DMS153 treated with DMSO at 0.1 percent for 48 hours (cell line): ENCODE measurements around the gene ADISSP.

Experiments
- DNase-seq: peaks from one replicate; lab custom pipeline; 2025; ENCODE audit not compliant: unreplicated experiment; lab: John Stamatoyannopoulos, UW

Gene ADISSP

DNA sequence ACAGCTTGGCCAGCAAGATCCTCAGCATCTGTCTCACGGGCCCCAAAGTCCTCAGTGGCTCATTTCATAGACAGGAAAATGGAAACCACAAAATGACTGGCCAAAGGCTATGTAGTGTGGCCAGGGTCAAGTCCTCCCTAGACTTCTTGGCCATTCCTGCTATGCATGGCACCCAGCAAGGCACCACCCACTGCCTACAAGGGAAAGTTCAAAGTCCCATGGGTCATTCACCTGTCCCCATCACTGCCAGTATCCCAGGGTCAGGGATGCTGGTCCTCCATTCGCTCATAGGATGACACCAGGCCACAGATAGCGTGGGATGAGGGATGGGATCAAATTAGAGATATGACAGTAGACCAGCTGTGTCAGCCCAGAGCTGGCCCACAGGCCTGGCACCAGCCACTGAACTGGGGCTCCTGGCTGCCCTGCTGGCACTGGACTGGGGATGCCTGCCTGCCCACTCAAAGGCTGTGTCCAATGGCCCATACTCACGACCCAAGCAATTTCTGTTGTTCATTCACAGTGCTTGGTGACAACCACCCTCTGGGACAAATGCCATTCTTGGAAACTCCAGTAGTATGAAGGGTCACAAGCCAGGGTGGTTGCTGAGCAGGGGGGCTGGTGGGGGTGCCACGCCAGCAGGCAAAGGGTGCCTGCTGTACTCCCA, 11.6 kb downstream of the ADISSP start:
- DNase-seq = no peak

DNA sequence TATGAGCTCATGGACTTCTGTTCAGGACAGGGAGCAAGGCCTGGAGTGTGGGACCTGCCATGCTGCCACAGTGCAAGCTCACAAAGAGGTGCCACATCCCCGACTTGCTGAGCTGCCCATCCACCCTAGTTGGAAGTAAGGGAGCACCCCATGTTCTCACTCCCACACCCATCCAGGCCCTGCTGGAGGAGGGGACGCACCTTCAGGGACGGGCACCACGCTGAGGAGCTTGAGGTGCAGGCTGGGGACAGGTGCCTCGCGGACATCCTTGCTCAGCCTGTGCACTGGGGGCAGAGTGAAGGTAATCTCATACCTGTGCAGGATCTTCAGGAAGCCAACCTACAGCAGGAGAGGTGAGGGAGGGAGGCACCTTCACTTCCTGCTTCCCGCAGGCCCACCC, 12.3 kb downstream of the ADISSP start:
- DNase-seq = no peak

DNA sequence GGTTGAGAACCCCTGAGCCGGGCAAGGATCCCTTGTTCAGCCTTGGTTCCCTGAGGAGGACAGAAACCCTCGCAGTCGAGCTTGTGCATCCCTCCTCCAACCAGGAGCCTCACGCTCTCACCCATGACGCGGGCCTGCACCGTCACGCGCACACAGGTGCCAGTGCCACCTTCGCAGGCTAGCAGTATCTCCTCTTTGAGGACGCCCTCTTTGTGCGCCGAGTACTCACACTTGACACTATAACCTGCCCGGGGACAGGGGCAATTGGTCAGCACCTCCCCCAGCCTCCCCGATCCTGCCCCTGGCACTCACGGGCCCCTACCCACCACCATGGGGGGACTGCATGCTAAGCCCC, 13.3 kb downstream of the ADISSP start:
- no peak for DNase-seq

DNA sequence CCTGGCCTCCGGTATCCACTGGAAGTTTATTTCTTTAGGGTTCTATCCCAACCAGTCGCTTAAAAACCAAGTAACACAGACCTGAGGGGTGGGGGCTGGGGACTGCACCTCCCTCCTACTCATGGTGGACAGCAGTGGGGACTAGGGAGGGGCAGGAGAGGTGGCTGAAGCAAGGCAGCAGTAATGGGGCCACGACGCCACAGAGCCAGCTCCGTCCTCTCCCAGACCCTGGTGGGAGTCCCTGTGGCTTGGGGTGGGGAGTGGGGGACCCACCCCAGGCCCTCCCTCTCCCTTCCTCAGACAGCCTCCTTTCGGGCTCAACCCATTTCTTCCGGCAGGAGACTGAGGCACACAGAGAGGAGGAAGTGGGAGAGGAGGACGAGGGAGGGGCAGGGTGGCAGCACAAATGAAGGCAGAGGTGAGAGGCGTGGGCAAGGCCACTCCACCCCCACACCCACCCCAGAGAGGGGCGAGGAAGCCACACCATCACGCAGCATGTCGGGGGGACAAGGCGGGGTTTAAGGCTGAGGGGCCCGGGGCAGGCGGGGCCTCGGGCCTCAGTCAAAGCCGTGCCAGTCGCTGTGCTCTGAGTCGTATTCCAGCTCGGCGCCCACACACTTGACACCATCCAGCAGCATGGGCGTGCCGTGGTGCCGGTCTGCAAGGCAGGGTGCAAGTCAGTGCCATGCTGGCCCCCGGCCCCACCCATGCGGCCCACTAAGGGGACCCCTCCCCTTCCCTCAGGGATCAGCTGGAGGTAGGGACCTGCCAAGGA, 13.9 kb downstream of the ADISSP start:
- no peak for DNase-seq

DNA sequence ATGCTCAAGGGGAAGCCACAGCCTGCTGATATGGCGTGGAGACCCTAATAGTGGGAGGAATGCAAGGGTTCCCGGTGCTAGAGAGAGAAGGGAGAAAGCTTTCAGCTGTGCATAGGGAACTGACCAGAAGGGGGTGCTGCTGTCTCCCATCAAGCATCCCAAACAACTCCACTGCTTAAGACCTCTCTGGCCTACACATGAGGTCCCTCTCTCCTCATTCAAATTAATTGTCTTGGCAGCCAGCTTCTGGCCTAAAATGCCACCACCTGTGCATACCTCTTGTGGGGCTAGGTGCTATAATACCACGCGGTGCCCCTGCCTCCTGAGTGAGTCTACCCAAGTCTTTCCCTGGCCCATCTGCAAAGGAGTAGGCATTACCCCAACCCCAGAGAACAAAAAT, 14.5 kb downstream of the ADISSP start:
- DNase-seq = peak; percentile 56

DNA sequence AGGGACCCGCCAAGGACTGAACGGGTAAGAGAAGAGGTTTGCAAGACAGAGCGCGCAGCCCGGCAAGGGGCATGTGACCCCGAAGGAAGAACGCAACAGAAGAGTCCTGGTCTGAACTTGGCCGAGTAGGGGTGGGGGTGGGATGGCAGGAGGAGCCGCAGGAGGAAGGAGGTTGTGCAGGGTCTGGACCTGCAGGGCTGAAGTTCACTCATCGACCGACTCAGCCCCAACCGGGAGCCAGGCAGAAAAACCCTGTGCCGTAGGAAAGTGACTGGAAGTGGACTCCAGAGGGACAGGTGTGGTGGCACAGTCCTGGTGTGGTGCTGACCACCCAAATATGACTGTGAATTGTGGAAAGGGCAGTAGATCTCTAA, 15.2 kb downstream of the ADISSP start:
- DNase-seq = no peak

DNA sequence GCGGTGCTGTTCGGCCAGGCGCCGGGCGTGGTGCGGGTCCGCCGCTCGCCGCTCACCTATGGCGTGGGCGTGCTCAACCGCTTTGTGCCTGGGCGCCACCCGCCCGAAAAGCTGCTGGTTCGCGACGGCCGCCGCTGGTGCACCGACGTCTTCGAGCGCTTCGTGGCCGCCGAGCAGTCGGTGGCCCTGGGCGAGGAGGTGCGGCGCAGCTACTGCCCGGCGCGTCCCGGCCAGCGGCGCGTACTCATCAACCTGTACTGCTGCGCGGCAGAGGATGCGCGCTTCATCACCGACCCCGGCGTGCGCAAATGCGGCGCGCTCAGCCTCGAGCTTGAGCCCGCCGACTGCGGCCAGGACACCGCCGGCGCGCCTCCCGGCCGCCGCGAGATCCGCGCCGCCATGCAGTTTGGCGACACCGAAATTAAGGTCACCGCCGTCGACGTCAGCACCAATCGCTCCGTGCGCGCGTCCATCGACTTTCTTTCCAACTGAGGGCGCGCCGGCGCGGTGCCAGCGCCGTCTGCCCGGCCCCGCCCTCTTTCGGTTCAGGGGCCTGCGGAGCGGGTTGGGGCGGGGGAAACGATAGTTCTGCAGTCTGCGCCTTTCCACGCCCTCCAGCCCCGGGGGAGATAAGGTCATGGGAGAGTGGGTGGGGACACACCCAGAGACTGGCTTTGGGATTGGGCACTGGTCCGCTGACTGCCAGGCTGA, 15.7 kb downstream of the ADISSP start:
- DNase-seq = peak; percentile 50

DNA sequence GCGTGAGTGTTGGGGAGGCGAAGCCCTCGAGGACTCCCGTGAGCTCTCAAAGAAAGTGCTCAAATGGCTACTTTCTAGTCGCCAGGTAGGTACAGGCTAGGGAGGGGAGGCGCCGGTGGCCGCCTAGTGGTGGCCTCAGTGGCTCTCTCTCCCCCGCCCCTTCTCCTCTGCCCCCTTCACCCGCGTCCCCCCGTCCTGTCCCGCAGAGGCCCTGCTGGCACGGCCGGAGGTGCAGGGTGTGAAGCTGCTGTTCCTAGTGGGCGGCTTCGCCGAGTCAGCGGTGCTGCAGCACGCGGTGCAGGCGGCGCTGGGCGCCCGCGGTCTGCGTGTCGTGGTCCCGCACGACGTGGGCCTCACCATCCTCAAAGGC, 16.3 kb downstream of the ADISSP start:
- no peak for DNase-seq

DNA sequence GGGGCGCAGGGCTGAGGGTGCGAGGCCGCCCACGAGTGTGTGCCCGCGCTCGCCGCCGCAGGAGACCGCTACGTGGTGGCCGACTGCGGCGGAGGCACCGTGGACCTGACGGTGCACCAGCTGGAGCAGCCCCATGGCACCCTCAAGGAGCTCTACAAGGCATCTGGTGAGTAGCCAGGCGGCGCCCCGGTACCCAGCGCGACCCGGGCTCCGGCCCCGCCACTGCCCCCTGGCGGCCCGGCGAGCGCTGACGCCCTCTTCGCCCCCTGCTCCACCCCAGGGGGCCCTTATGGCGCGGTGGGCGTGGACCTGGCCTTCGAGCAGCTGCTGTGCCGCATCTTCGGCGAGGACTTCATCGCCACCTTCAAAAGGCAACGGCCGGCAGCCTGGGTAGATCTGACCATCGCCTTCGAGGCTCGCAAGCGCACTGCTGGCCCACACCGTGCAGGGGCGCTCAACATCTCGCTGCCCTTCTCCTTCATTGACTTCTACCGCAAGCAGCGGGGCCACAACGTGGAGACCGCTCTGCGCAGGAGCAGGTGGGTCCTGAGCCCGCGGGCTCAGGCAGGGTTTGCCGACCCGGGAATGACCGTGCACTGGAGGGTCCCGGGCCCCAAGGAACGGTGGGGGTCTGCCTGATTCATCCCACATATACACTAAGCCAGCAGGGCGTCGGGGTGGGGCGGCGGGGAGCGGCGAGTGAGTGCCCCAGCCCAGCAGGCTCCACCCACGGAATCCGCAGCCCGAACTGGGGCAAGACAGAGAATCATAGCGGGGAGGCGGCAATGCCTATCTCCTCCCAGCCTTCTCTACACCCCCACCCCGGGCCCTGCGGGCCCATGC, 17.6 kb downstream of the ADISSP start:
- no peak for DNase-seq

DNA sequence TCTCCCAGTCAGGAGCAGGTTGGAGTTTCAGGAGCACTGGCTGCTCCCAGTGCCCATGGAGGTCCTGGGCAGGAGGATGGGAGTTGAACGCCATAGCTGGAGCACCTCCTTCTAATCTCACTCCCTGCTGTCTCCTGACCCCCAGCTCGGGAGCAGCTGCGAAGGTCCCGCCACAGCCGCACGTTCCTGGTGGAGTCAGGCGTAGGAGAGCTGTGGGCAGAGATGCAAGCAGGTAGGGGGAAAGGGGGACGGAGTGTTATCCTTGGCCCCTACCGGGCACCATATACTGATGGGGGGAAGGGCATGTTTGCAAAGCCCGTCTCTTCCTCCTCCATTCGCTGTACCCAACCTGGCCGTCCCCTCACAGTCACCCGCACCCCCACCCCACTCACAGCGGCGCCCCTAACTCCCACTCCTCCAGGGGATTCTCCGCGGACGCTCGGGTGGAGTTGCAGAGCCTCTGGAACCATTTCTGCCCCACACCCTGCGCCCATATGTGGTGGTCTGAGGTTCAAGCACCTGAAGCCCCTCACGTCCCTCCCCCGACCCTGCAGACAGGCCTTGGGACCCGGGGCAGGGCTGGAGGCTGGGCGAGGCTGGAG, 18.4 kb downstream of the ADISSP start:
- no peak for DNase-seq

DNA sequence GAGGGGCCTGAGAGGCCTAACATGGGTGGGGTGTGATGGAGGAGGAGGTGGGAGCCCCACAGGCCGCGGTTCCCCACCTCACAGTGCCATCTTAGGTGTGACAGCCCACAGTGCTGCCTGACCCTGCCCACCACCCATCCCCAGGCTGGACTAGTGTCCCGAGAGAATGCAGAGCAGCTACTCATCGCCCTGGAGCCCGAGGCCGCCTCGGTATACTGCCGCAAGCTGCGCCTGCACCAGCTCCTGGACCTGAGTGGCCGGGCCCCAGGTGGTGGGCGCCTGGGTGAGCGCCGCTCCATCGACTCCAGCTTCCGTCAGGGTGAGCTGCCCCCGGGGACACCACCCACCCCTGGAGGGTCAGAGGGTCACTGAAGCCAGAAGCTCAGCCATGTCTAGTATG, 19.5 kb downstream of the ADISSP start:
- no peak for DNase-seq

DNA sequence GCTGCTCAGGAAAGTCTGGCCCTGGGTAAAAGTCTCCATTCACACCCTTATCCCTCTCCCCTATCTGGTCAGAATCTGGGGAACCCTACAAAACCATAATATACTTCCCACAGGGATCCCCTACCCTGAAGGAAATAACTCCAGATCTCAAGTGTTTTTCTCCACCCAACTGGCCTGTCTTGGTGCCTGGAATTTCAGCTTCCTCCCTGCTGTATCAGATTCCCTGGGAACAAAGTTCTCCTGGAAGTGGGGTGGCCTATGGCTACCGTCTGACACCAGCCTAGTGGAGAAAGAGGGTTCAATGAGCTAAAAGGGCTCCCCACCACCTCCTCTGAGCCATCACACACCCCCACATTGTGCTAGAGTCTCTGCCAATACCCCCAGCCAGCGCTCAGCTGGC, 20.1 kb downstream of the ADISSP start:
- DNase-seq = no peak

DNA sequence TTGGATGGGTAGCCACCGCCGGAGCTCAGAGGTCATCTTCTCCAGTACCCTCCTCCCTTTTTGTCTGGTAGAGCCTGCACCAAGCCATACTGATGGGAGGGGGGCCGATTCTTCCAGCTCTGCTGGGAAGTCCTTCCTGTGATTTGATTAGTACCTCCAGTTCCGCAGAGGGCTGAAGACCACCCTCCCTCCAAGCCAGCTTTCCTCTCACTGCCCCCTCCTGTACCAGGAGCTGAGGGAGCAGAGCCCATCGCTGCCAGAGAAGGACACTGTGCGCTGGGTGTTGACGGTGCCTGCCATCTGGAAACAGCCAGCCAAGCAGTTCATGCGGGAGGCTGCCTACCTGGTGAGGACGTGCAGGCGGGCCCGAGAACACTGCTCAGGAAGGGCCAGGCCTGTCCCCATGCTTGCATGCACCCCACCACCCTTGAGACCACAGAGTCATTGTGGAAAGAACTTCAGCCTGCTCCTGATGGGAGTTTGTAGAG, 21.8 kb downstream of the ADISSP start:
- DNase-seq = no peak

DNA sequence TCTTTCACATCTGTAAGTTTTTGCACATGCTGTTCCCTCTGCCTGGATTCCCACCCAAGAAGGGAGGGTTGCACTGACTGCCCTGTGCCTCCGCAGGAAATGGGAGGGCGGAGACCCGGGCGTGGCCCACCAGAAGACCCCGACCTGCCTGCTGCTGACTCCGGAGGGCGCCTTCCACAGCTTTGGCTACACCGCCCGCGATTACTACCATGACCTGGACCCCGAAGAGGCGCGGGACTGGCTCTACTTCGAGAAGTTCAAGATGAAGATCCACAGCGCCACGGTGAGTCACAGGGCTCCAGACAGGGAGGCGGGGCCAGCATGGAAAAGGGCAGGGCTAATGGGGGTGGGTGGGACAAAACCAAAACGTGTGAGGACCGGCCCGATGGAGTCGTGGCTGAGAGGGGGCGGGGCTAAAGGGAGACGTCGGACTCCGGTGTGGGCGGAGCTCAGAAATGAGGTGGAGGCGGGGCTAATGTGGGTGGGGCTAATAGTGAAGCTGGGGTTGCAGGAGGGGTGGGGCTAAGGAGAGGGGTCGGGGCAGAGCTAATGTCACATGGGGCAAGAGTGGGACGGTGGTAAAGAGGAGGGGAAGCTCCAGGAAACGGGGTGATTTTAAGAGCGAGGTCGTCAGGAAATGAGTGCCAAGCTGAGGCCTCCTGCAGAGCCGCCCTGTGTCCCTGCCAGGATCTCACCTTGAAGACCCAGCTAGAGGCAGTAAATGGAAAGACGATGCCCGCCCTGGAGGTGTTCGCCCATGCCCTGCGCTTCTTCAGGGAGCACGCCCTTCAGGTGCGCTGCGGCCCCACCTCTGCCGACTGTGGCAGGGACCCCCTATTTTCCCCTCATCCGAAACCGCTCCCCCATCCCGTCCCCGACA, 22.5 kb downstream of the ADISSP start:
- peak; percentile 67 for DNase-seq

DNA sequence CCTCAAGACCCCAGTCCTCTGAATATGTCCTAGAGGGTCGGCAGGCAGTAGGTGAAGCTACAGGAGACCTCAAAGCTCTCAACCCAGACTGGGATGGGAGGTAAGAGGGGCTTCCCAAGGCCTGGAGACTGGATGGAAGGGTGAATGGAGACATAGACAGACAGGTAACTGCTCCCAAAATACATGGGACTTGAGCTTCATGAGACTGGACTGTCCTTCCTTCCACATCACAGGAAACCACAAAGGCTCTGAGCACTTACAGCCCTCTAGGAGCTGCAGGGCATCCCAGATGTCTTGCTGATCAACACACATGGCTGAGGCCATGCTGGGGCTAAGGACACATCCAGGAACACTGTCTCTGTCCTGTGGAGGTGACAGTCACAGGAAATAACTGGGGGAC, 23.5 kb downstream of the ADISSP start:
- no peak for DNase-seq

DNA sequence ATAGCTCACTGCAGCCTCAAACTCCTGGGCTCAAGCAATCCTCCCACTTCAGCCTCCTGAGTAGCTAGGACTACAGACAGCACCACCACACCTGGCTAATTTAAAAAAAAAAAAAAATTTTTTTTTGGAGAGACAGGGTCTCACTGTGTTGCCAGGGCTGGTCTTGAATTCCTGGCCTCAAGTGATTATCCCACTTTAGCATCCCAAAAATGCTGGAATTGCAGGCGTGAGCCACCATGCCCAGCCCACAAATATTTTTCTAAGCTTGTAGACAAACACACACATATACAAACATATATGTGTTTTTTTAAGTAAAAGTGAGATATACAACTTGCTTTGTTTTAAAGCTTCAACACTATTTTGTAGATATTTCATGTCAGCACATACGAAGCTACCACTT, 24.3 kb downstream of the ADISSP start:
- no peak for DNase-seq

DNA sequence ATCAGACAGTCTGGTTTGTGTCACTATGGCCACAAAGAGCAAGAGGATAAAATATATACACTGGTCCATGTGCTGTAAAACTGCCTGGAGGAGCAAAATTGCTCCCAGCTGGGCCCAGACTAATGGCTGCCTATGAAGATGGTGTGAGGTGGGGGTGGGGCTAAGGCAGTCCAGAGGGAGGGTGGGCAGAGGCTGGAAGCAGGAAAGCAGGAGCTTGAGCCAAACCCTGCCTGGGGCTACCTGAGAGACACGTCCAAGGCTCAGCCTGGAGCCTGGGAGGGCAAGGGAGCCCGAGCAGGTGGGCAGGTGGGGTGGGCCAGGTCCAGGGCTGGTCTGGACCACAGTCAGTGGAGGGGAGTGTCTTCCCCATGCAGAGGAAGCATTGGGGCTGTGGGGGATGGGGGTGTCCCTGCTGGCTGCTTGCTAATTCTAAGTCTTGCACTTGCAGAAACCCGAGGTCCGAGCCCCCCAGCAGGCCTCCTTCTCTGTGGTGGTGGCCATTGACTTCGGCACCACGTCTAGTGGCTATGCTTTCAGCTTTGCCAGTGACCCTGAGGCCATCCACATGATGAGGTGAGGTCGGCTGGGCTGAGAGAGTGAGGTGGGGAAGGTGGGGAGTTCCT, 25.6 kb downstream of the ADISSP start:
- DNase-seq = no peak

DNA sequence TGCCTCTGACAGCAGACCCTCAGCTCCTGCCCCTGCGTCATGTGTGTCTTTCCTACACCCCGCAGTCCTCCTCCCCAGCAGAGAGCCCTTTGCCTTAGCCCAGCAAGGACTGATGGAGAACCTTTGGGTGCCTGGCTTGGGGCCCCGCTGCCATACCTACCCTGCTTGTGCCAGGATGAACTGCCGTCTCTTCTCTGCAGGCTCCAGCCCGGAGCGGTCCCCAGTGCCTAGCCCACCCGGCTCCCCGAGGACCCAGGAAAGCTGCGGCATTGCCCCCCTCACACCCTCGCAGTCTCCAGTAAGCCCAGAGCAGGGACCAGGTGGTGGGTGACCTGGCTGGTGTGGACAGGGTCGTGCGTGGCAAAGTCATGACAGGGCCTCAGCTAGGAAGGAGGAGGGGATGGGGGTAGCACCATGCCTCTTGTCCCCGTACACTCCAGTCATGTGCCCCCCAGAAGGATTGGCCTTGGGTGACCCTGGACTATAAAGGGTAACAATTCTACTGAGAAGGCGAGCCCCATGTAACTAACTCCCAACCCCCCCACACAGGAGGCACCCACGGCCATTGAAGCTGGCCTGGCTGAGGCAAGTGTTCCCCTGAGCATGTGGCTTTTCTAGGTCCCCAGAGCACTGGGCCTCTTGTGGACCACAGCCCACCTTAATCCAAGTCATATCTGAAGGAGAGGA, 26.8 kb downstream of the ADISSP start:
- DNase-seq = no peak

DNA sequence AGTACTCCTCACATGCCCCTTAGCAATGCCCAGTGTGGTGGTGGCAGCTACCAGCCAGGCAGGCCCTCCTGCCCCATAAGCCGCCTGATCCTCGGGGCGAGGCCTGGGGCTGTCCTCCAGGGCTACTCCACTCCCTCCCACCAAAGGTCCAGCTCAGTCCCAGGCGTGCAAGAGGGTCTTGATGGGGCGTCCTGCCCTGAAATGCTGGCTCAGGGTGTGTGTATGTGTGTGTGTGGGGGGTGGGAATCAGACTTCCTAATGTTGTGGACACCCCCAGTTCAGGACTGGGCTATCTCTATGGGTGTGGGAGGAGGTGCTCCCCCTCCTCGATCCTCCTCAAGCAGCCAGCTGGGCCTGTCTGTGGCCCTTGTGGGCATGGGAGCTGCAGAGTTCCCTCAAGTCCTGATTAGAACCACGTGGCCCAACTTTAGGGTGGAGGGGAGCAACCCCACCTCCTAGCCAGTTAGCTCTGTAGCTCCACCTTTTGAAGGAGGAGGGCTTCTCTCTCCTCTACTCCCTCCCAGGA, 27.6 kb downstream of the ADISSP start:
- no peak for DNase-seq
